PC-3 (cell line): ENCODE results near the gene ZAR1.

ENCODE experiments used
- EZH2 ChIP-seq: fragments of 300-600 bp; sonication (generic); IDR thresholded peaks from one replicate; pipeline ENCODE4 v1.6.1; 2017; ENCODE audit warnings: antibody characterized with exemption, mild to moderate bottlenecking, low read length; ENCODE audit not compliant: unreplicated experiment
- TF ChIP-seq, protein P1 (sequence below): fragments of 300-600 bp; sonication (generic); conservative IDR thresholded peaks from 2 replicates; pipeline ENCODE4 v1.5.1; 2017; ENCODE audit warnings: antibody characterized with exemption, low read depth, mild to moderate bottlenecking, low read length

DNA sequence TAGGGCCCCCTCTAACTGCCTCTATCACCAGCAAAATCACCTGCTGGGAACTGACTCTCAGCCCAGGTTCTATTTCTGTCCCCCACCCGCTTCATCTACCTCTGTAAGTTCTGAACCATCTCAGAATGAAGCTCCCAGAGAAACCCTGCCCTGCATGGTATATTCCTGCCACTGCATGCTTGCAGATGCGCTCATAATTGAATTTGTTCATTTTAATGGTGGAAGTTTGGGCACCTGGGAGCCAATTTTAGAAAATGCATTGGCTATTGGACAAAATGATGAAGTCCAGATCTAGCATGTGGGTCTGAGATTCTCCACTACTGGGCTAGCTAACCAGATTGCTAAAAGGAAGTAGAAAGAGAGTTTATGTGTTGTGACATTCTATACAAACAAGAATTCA is 35.5 kb upstream of the ZAR1 start:
- TF ChIP-seq, protein P1, sequence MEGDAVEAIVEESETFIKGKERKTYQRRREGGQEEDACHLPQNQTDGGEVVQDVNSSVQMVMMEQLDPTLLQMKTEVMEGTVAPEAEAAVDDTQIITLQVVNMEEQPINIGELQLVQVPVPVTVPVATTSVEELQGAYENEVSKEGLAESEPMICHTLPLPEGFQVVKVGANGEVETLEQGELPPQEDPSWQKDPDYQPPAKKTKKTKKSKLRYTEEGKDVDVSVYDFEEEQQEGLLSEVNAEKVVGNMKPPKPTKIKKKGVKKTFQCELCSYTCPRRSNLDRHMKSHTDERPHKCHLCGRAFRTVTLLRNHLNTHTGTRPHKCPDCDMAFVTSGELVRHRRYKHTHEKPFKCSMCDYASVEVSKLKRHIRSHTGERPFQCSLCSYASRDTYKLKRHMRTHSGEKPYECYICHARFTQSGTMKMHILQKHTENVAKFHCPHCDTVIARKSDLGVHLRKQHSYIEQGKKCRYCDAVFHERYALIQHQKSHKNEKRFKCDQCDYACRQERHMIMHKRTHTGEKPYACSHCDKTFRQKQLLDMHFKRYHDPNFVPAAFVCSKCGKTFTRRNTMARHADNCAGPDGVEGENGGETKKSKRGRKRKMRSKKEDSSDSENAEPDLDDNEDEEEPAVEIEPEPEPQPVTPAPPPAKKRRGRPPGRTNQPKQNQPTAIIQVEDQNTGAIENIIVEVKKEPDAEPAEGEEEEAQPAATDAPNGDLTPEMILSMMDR, result no peak
- no peak for TF ChIP-seq EZH2
